Measurements from ENCODE around the gene SNTB2. TPM values are rescaled to one million over a fixed set of nuclear protein-coding genes. Genes with fewer than 3 reads are reported as not detected.

SNTB2 gene
- total and polyA plus RNA-seq, 9 of the 15 experiments (the other 6 are each of a cell fraction or from before 2014, with no cell fraction given) = 1.2 to 13.7 (median 5.7) TPM

DNA sequence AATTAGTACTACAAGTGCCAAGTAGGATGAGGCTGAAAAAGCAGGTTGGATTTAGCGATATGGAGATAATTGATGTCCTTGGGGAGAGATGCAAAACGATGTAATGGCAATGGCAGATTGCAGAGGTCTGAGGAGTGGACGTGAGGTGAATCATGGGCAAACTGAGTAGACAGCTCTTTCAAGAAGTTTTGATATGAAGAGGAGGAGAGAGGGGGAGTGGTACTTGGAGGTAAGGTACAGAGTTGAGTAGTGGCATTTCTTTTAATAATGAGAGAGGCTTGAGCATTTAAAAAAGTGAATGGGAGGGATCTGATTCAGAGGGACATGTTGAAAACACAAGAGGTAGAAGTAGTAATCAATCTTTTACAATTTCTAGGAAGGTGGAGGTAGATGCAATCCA is 106.4 kb downstream of the SNTB2 start:
- Histone ChIP-seq H4K20me1 (replicated peaks; ENCODE audit: control insufficient read depth, insufficient read depth, low read length) (no peaks in the 10 kb centered on the region), H3K9me1 (ENCODE audit: control insufficient read depth, insufficient read depth, low read length) (no peaks in the 10 kb centered on the region), H3K36me3 (ENCODE audit: control insufficient read depth, insufficient read depth, low read length) (no peaks in the 10 kb centered on the region), H3K27me3 (ENCODE audit: control insufficient read depth in 2 of 2, insufficient read depth in 2 of 2, low read length in 2 of 2) (no peaks in the 10 kb centered on the region), H2AFZ (ENCODE audit: low read depth, low read length) (no peak overlapping the region), H3K4me3 (no peak overlapping the region), H3K9me3 (replicated peaks; ENCODE audit: control insufficient read depth, insufficient read depth, low read depth, low read length) (no peaks in the 10 kb centered on the region), H3K27ac (ENCODE audit: extremely low read depth, low read depth, low read length) (no peak overlapping the region), H3K9ac (ENCODE audit: insufficient read depth in 1 of 2, low read depth in 2 of 2, low read length in 2 of 2) (no peak overlapping the region), H3K79me2 (ENCODE audit: control insufficient read depth, insufficient read depth, low read length) (no peaks in the 10 kb centered on the region), H3K4me1 (replicated peaks in 1 of 2; ENCODE audit: control insufficient read depth in 2 of 2, insufficient read depth in 2 of 2, low read length in 2 of 2) (peaks cover 0 to 2% of the 10 kb centered on the region in 2 experiments; a peak in 1 of 5 replicates), H3K4me2 (ENCODE audit: insufficient read depth, low read length) (no peak overlapping the region)
- ATAC-seq (no peak), DNase-seq (ENCODE audit: extremely low read depth in 1 of 4, low spot score in 3 of 4) (no peak), FAIRE-seq (no peak)
- POLR2A ChIA-PET = no interaction called here
- BruUV-seq (replicated peaks) = no TSS peak
- in situ Hi-C loops (cut with MboI) (no loop called here), intact Hi-C loops (cut with micrococcal nuclease) (no loop called here)
- TF ChIP-seq, protein P1, sequence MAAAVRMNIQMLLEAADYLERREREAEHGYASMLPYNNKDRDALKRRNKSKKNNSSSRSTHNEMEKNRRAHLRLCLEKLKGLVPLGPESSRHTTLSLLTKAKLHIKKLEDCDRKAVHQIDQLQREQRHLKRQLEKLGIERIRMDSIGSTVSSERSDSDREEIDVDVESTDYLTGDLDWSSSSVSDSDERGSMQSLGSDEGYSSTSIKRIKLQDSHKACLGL (CRISPR knock-in tag; IDR thresholded peaks at IDR 0.05; ENCODE audit: borderline replicate concordance, poor library complexity, severe bottlenecking) = no peak
- TF ChIP-seq TEAD1 (CRISPR knock-in tag; IDR thresholded peaks at IDR 0.05) = no peak
- TF ChIP-seq CBX2 (IDR thresholded peaks at IDR 0.05; ENCODE audit: insufficient read depth, low read length, poor library complexity, severe bottlenecking) = no peak
- TF ChIP-seq MCM5 (IDR thresholded peaks at IDR 0.05; ENCODE audit: low read depth) = no peak
- no peak for TF ChIP-seq CAMTA2 (CRISPR knock-in tag; conservative IDR thresholded peaks at IDR 0.05)
- no peak for TF ChIP-seq GABPA (tag; conservative IDR thresholded peaks at IDR 0.05; ENCODE audit: low read depth)
- no peak for TF ChIP-seq KAT8 (IDR thresholded peaks at IDR 0.05; ENCODE audit: low read depth)
- WGBS (ENCODE audit: insufficient coverage, low coverage, missing lambda C conversion rate) = 37% methylated on average over 3 of the region's 3 CpGs
- CTCF ChIA-PET (ENCODE audit: low intra/inter-chr PET ratio) = no interaction called here

All from K562 (cell line).